ENCODE data around the gene KRT80. TPM values are rescaled to one million over a fixed set of nuclear protein-coding genes. Genes with fewer than 3 reads are reported as not detected.

KRT80 gene
- total RNA-seq, 1 donor from 2014 or later, result 8.6 TPM

GRCh38 chr12:52182384-52182783 lies 9.4 kb downstream of the KRT80 start:
- Histone ChIP-seq H3K27ac (no peak overlapping the region), H3K27me3 (no peaks in the 10 kb centered on the region), H3K4me1 (no peaks in the 10 kb centered on the region), H3K9me3 (no peaks in the 10 kb centered on the region), H3K4me3 (no peak overlapping the region), H3K36me3 (no peaks in the 10 kb centered on the region)
- no peak for ATAC-seq
- intact Hi-C loops (cut with DNase I), result no loop called here
- TF ChIP-seq CTCF (IDR thresholded peaks at IDR 0.05), result no peak
- no peak for DNase-seq

DNA sequence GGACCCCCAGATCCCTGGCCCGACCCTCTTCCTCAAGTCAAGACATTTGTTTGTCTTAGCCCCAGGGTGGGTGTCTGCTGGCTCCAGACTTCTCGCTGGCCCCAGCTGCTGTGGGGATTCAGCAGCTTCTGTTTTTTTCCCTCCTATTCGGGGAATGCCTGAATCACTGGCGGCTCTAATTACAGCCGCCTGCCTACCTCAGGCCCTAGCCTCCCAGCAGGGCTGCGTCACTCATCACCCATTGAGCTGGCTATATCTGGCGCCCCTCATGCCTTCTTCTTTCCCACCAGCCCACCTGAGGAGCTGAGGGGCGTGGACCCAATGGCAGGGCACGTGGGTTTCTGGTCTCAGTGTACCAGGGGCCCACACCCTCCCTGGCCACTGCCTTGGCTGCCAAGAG lies 10.1 kb downstream of the KRT80 start:
- no peak for ATAC-seq
- Histone ChIP-seq H3K4me3 (no peak overlapping the region), H3K27ac (no peak overlapping the region), H3K4me1 (no peaks in the 10 kb centered on the region), H3K9me3 (no peaks in the 10 kb centered on the region), H3K27me3 (no peaks in the 10 kb centered on the region), H3K36me3 (no peaks in the 10 kb centered on the region)
- no peak for DNase-seq
- intact Hi-C loops (cut with DNase I), result no loop called here
- no peak for TF ChIP-seq CTCF (IDR thresholded peaks at IDR 0.05)

GRCh38 chr12:52180971-52181628 lies 10.7 kb downstream of the KRT80 start:
- H3K27ac ChIP-seq, result no peak overlapping the region
- no peak for DNase-seq
- ATAC-seq, result no peak
- TF ChIP-seq CTCF (IDR thresholded peaks at IDR 0.05), result no peak
- peaks cover 2% of the 10 kb centered on the region for H3K4me1 ChIP-seq
- H3K9me3 ChIP-seq, result no peaks in the 10 kb centered on the region
- no peaks in the 10 kb centered on the region for H3K36me3 ChIP-seq
- H3K4me3 ChIP-seq, result no peak overlapping the region
- no peaks in the 10 kb centered on the region for H3K27me3 ChIP-seq
- intact Hi-C loops (cut with DNase I), result no loop called here

DNA sequence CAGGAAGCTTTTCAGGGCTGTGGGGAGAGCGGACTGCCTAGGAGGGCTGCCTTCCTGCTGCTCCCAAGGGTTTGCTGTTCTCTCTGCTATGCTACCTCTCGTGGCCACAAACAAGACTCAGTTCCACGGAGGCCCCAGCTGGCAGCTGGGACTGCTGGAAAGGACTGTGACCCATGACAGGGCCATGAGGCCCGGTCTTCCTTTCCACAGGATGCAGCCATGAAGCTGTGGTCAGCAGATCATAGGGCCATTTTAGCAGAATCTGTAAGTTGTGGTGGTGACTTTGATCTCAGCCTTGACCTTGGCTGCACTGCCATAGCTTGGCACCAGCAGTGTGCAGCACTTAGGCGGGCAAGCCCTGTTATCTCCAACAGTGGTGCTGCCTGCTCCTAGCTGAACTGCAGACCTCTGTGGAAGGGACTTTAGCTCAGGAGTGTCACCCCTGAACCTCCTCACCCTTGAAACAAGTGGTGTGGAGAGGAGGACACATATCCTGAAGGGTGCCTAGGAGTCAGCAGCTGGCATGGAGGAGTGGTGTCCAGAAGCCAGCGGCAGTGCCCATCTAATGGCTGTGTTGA lies 12.3 kb downstream of the KRT80 start:
- no peak overlapping the region for H3K4me3 ChIP-seq
- H3K27me3 ChIP-seq, result no peaks in the 10 kb centered on the region
- no peak for ATAC-seq
- peaks cover 6% of the 10 kb centered on the region for H3K4me1 ChIP-seq
- H3K36me3 ChIP-seq, result no peaks in the 10 kb centered on the region
- intact Hi-C loops (cut with DNase I), result no loop called here
- no peak for TF ChIP-seq CTCF (IDR thresholded peaks at IDR 0.05)
- H3K9me3 ChIP-seq, result no peaks in the 10 kb centered on the region
- no peak overlapping the region for H3K27ac ChIP-seq
- DNase-seq, result no peak

- ATAC-seq (no peak), DNase-seq (no peak)
- Histone ChIP-seq H3K27me3 (no peaks in the 10 kb centered on the region), H3K4me1 (peaks cover 6% of the 10 kb centered on the region), H3K9me3 (no peaks in the 10 kb centered on the region), H3K27ac (no peak overlapping the region), H3K36me3 (no peaks in the 10 kb centered on the region), H3K4me3 (no peak overlapping the region)
- intact Hi-C loops (cut with DNase I), result no loop called here
- no peak for TF ChIP-seq CTCF (IDR thresholded peaks at IDR 0.05)
Observed at GRCh38 chr12:52178984-52179383, 12.8 kb downstream of the KRT80 start.

All from upper lobe of right lung (tissue), 1 donor.